Mucosa of rectum (tissue), 2 donors: Measurements from ENCODE around the gene CXCR2.
"Not testable (repeated sequence)": the region's sequence is repeated elsewhere in the genome, so short reads cannot be mapped to it uniquely, and the experiment has no call there.

Experiments used
- H3K27ac ChIP-seq, 2 donors: one replicate each; pipeline ENCODE4 v1.7.0; 2013; ENCODE audit warnings: inconsistent platforms in 2 of 2, low read depth in 2 of 2, low read length in 2 of 2
- H3K27me3 ChIP-seq, 2 donors: one replicate each; pipeline ENCODE4 v1.7.0; 2013; ENCODE audit warnings: low read length in 2 of 2; ENCODE audit not compliant: control insufficient read depth in 2 of 2, insufficient read depth in 2 of 2
- H3K36me3 ChIP-seq, 2 donors: one replicate each; pipeline ENCODE4 v1.7.0; 2013; ENCODE audit warnings: low read length in 2 of 2; ENCODE audit not compliant: control insufficient read depth in 2 of 2, insufficient read depth in 2 of 2
- H3K4me1 ChIP-seq, 2 donors: one replicate each; pipeline ENCODE4 v1.7.0; 2013; ENCODE audit warnings: low read length in 2 of 2, mild to moderate bottlenecking in 1 of 2; ENCODE audit not compliant: control insufficient read depth in 2 of 2, insufficient read depth in 2 of 2
- H3K4me3 ChIP-seq, 2 donors: one replicate each; pipeline ENCODE4 v1.7.0; 2013; ENCODE audit warnings: low read length in 2 of 2
- H3K9ac ChIP-seq, 2 donors: one replicate each; pipeline ENCODE4 v1.7.0; 2013; ENCODE audit warnings: low read length in 2 of 2, low read depth in 1 of 2, mild to moderate bottlenecking in 1 of 2
- H3K9me3 ChIP-seq, 2 donors: one replicate each; pipeline ENCODE4 v1.7.0; 2013; ENCODE audit warnings: low read length in 2 of 2; ENCODE audit not compliant: control insufficient read depth in 2 of 2
- donor health status: healthy.
- donor health status: Normal muscosa, but diverticular disease.

The CXCR2 gene

DNA sequence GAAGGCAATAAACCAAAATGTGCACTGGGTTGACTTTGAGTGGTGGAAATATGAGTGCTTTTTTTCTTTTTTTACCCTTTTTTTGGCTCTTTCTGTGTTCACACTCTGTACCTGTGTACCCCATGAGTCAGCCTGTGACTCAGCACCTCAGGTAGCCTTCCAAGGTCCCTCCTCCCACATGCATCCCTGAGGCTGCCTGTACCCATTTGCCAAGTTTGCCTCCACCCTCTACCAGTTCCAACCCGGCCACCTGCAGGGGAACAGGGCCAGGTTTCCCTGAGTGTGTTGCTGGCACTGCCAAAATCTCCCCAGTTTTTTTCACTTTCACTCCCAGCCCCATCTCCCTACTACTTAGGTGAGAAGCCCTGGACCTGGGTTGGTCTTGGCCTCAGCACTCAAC lies 26.9 kb downstream of the CXCR2 start:
- H3K9ac ChIP-seq = no peak overlapping the region
- H3K9me3 ChIP-seq = no peaks in the 10 kb centered on the region
- H3K27ac ChIP-seq = no peak overlapping the region
- H3K36me3 ChIP-seq = no peaks in the 10 kb centered on the region
- no peaks in the 10 kb centered on the region for H3K27me3 ChIP-seq
- no peak overlapping the region for H3K4me3 ChIP-seq
- no peaks in the 10 kb centered on the region for H3K4me1 ChIP-seq

DNA sequence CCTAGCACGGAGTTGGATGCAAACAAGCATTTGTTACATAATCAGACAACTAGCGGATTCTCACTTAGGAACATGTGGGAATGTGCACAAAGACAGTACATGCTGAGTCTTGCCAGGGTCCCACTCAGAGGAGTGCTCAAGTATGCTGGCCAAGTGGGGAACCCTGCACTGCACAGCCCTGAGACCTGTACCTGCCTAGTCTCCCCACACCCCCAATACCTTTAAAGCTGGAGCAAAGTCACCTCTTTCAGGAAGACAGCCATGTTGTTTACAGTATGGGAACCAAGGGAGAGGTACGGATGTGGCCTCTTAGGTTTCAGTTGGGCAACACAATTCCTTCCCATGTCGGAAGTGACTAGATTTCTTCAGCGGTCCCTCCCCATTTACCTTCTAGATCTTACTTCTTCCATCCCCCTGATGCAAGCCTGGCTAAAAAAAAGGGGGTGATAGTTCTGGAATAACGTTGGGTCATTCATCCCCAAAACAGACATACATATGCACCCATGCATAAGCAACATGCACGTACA lies 30.2 kb downstream of the CXCR2 start:
- Histone ChIP-seq H3K36me3 (no peaks in the 10 kb centered on the region), H3K4me1 (no peaks in the 10 kb centered on the region), H3K9ac (no peak overlapping the region), H3K9me3 (no peaks in the 10 kb centered on the region), H3K27ac (no peak overlapping the region), H3K27me3 (no peaks in the 10 kb centered on the region), H3K4me3 (no peak overlapping the region)

DNA sequence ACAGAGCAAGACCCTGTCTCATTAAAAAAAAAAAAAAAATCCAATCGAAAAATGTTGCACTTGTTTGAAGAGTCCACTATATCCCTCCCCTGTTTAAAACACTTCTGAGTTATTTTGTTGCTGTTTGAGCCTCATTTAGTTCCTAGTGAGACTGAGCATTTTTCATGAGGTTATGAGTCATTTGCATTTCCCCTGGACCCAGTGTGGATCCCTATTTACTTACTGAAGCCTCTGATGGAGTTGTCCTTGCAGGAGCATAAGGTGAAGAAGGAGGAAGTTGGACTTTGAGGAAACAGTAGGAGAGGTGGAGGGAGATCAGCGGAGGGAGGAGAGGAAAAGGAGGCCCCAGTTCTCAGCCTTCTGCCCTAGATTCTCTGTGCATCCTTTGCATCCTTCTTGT lies 35.8 kb downstream of the CXCR2 start:
- Histone ChIP-seq H3K4me1 (no peaks in the 10 kb centered on the region), H3K36me3 (no peaks in the 10 kb centered on the region), H3K9me3 (no peaks in the 10 kb centered on the region), H3K9ac (no peak overlapping the region), H3K27me3 (no peaks in the 10 kb centered on the region), H3K4me3 (no peak overlapping the region), H3K27ac (no peak overlapping the region)

DNA sequence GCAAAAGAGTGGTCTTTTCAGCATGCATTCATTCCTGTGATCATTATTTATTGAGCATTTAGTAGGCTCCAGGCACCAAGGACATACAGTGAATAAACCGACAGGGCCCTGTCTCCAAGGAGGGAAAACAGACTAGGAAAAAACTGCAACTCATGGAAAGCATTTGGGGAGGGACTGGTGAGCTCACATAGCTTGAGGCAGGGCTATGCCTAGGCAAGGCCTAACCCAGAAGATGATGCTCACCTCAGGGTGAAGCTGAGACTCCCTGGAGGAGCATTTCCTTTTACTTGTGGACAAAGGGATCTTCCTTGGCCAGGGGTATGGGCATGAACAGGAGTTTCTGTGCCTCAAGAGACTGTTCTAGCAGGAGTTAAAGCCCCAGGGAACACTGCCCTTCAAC lies 37.0 kb downstream of the CXCR2 start:
- Histone ChIP-seq H3K9me3 (no peaks in the 10 kb centered on the region), H3K4me3 (no peak overlapping the region), H3K9ac (no peak overlapping the region), H3K27me3 (no peaks in the 10 kb centered on the region), H3K4me1 (no peaks in the 10 kb centered on the region), H3K36me3 (no peaks in the 10 kb centered on the region), H3K27ac (no peak overlapping the region)

DNA sequence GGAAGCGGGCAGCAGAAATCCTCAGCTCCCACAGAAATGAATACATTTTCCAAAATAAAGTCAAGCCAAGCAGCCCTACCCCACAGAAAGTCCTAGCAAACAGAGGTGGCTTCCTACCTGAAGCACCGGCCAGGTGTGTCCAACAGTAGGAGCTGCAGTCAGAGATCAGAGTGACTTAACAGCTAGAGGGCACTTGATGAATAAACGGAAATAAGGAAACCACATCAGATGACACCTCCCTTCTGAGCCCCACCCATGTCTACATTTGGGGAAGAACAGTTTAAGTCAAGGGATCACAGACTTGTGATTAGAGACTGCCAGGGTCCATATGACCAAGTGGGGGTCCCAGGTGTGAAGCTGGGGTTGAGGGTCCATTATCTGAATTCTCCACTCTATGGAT lies 41.0 kb downstream of the CXCR2 start, which contains the start of gene CXCR1:
CXCR1 (minus strand) TSS at position 172 of the 400 bp plus-strand sequence. CDS start 1,751 bp downstream, outside the sequence.
- H3K9ac ChIP-seq = no peak within 1 kb of the TSS
- no peak within 1 kb of the TSS for H3K4me3 ChIP-seq
- H3K27ac ChIP-seq = no peak within 1 kb of the TSS
- H3K36me3 ChIP-seq = no peaks in the 10 kb centered on the region
- no peaks in the 10 kb centered on the region for H3K4me1 ChIP-seq
- H3K9me3 ChIP-seq = no peaks in the 10 kb centered on the region
- H3K27me3 ChIP-seq = peaks cover 0 to 3% of the 10 kb centered on the region in 2 donors

DNA sequence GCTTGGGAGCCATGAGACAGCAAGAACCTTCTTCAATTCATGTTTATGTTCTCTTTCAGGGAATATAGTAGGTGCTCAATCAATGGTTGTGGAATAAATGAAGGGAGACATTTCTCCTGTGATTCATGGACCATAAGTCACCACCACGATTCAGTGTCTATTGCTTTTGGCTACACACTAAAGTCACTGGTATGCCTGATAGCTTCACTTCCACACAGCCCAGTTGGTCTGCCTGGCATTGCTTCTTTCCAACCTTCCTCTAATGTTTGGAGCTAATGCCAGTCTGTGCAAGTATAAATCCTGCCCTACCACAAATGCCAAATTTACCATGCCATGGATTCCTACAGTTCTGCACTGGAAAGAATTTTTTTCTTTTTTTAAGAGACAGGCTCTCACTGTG lies 42.2 kb downstream of the CXCR2 start:
- peaks cover 0 to 3% of the 10 kb centered on the region in 2 donors for H3K27me3 ChIP-seq
- H3K9ac ChIP-seq = no peak overlapping the region
- H3K27ac ChIP-seq = no peak overlapping the region
- H3K9me3 ChIP-seq = no peaks in the 10 kb centered on the region
- no peaks in the 10 kb centered on the region for H3K4me1 ChIP-seq
- H3K36me3 ChIP-seq = no peaks in the 10 kb centered on the region
- H3K4me3 ChIP-seq = no peak overlapping the region

DNA sequence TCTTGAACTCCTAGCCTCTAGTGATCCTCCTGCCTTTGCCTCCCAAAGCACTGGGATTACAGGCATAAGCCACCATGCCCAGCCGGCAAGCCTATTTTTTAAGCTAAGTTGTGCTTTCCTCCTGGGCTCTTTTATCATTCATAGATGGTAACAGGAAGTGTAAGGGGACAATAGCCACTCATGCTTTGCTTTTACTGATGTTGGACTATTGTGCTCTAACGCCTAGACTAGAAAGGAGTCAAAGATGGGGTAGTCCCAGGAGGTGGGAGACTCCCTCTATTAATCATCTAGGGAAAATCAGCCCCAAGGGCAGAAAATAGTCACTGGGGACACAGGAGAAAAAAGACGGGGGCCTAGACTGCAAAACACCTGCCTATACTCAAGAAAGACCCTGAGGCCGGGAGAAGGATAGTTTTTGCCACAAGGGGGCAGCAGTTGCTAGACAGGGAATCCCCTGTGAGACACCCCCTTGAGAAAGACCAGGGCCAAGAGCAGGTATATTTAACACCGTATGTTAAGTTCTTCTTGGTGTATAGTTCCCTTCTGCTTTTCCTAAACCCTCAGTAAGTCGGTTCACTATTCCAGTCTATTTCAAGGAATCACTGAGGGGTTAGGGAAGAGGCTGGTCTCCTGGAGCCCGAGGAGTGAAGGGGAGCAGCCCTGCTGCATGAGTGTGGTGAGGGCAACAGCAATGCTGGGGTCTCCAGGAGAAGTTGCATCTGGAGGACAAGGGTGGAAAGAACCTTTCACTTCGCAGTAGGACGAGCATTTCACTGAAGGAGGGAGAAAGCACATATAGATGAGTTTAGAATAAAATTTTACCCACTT lies 43.0 kb downstream of the CXCR2 start:
- no peaks in the 10 kb centered on the region for H3K36me3 ChIP-seq
- no peak overlapping the region for H3K9ac ChIP-seq
- H3K4me1 ChIP-seq = no peaks in the 10 kb centered on the region
- peaks cover 0 to 3% of the 10 kb centered on the region in 2 donors for H3K27me3 ChIP-seq
- no peaks in the 10 kb centered on the region for H3K9me3 ChIP-seq
- H3K27ac ChIP-seq = no peak overlapping the region
- no peak overlapping the region for H3K4me3 ChIP-seq

DNA sequence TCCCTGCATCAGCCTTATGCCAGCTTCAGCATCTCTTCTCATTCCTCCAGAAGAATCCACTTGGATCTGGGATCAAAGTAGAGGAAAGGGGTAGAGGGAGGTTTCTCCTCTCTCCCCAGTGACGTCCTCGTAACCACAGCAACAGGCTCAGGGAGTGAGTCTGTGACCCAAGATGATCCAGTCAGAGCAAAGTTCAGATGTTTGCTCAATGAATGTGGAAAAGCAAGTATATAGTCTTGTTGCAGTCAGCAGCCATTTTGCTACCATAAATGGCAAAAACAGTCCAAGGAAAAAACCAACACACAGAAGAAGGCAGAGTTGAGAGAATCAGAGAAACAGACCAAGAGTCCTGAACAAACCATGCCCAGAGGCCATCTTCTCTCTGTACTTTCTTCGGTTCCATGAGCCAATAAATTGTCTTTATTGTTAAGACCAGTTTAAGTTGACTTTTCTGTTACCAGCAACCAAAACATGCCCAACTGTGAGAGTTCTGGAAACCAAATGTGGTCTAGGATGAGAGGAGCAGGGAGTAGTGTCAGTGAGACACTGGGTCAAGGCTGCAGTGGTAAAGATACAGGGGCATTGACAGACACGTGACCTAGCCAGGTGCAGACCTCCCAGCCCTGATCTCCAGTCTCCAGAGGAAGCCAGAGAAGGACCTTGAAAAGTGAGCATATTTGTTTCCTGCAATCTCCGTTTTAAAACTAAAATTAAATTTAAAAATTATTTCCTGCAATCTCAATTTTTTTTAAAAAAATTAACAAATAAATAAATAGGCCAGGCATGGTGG lies 44.1 kb downstream of the CXCR2 start:
- no peak overlapping the region for H3K9ac ChIP-seq
- peaks cover 0 to 3% of the 10 kb centered on the region in 2 donors for H3K27me3 ChIP-seq
- H3K36me3 ChIP-seq = no peaks in the 10 kb centered on the region
- H3K4me3 ChIP-seq = no peak overlapping the region
- no peaks in the 10 kb centered on the region for H3K9me3 ChIP-seq
- no peak overlapping the region for H3K27ac ChIP-seq
- H3K4me1 ChIP-seq = no peaks in the 10 kb centered on the region

DNA sequence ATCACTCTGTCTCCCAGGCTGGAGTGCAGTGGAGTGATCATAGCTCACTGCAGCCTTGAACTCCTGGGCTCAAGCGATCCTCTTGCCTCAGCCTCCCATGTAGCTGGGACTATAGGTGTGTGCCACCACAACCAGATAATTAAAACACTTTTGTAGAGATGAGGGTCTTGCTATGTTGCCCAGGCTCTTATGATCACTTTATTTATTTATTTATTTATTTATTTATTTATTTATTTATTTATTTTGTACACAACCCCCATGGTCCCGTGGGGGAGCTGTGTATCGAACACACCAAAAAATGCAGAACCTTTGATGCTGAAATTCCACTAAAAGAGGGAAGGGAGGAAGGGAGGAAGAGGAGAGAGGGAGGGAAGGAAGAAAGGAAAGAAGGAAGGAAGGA lies 45.9 kb downstream of the CXCR2 start:
- H3K27me3 ChIP-seq, H3K4me1 ChIP-seq, H3K9me3 ChIP-seq, H3K9ac ChIP-seq, H3K36me3 ChIP-seq, H3K4me3 ChIP-seq, H3K27ac ChIP-seq: not testable (repeated sequence)

DNA sequence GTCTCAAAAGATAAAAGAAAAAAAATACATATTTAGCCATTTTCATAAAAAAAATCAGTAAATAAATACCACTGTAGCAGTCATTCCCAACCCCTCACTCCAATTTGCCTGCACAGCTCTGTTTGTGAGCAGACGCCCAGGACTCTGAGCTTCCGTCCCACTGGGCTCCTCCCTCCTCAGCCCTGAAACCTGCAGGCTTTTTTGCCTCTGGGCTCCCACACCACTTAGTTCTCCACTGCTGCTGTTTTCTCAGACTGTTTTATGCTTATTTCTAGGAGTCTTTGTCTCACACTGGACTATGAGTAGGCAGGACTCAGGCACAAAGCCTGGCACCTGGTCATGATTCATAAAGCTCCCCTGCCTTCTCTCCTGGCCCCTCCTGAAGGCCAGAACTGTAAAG lies 47.0 kb downstream of the CXCR2 start:
- Histone ChIP-seq H3K27ac (no peak overlapping the region), H3K4me1 (no peaks in the 10 kb centered on the region), H3K36me3 (no peaks in the 10 kb centered on the region), H3K9me3 (no peaks in the 10 kb centered on the region), H3K9ac (no peak overlapping the region), H3K27me3 (peaks cover 0 to 3% of the 10 kb centered on the region in 2 donors), H3K4me3 (no peak overlapping the region)
